SK-N-SH treated with all-trans-retinoic acid at 6 μM for 48 hours (cell line): ENCODE data around the gene OR6C6.
"Not testable (repeated sequence)": the region's sequence is repeated elsewhere in the genome, so short reads cannot be mapped to it uniquely, and the experiment has no call there.

Experiments used
- ATAC-seq: fragments of 200-7000 bp; cut with Tn5 transposase; 3 replicates; pipeline ENCODE4 v1.9.1; 2020; ENCODE audit warnings: mild to moderate bottlenecking, moderate library complexity
- ARNTL ChIP-seq: fragments of 450-650 bp; formaldehyde crosslinking; IDR thresholded peaks from 2 replicates; pipeline ENCODE4 v1.5.0; 2020; ENCODE audit warnings: low read depth, mild to moderate bottlenecking, moderate library complexity, borderline replicate concordance
- BACH2 ChIP-seq: fragments of 250-450 bp; sonication (Bioruptor Pico); IDR thresholded peaks from 2 replicates; pipeline ENCODE4 v1.9.0; 2021; ENCODE audit warnings: mild to moderate bottlenecking, borderline replicate concordance
- CSDC2 ChIP-seq: fragments of 250-450 bp; sonication (Bioruptor Pico); IDR thresholded peaks from 2 replicates; pipeline ENCODE4 v1.5.0; 2020; ENCODE audit warnings: mild to moderate bottlenecking, moderate library complexity
- ESRRG ChIP-seq: fragments of 250-450 bp; sonication (Bioruptor Pico); IDR thresholded peaks from 2 replicates; pipeline ENCODE4 v1.6.1; 2021; ENCODE audit warnings: mild to moderate bottlenecking
- GLIS3 ChIP-seq: fragments of 250-450 bp; sonication (Bioruptor Pico); IDR thresholded peaks from 2 replicates; pipeline ENCODE4 v1.5.0; 2020; ENCODE audit warnings: mild to moderate bottlenecking, moderate library complexity
- ISL1 ChIP-seq: fragments of 250-450 bp; sonication (Bioruptor Pico); IDR thresholded peaks from 2 replicates; pipeline ENCODE4 v2.1.2; 2022; ENCODE audit warnings: mild to moderate bottlenecking, moderate library complexity
- OSR1 ChIP-seq: fragments of 250-450 bp; sonication (Bioruptor Pico); IDR thresholded peaks from 2 replicates; pipeline ENCODE4 v1.8.0; 2022; ENCODE audit warnings: moderate library complexity, mild to moderate bottlenecking, inconsistent platforms
- POU6F1 ChIP-seq: fragments of 250-450 bp; sonication (Bioruptor Pico); IDR thresholded peaks from 2 replicates; pipeline ENCODE4 v1.8.0; 2021; ENCODE audit warnings: low read depth, mild to moderate bottlenecking, moderate library complexity, borderline replicate concordance
- PPARA ChIP-seq: fragments of 250-450 bp; sonication (Bioruptor Pico); IDR thresholded peaks from 2 replicates; pipeline ENCODE4 v1.5.0; 2020; ENCODE audit warnings: mild to moderate bottlenecking, borderline replicate concordance
- RARB ChIP-seq: fragments of 250-450 bp; sonication (Bioruptor Pico); IDR thresholded peaks from 2 replicates; pipeline ENCODE4 v1.8.0; 2021; ENCODE audit warnings: mild to moderate bottlenecking, moderate library complexity
- SNAI2 ChIP-seq: fragments of 250-450 bp; sonication (Bioruptor Pico); IDR thresholded peaks from 2 replicates; pipeline ENCODE4 v1.5.0; 2020; ENCODE audit warnings: mild to moderate bottlenecking, moderate library complexity
- TCF4 ChIP-seq: fragments of 250-450 bp; sonication (Bioruptor Pico); IDR thresholded peaks from 2 replicates; pipeline ENCODE4 v1.8.0; 2021; ENCODE audit warnings: mild to moderate bottlenecking, moderate library complexity, borderline replicate concordance
- TOX ChIP-seq: fragments of 250-450 bp; sonication (Bioruptor Pico); IDR thresholded peaks from 2 replicates; pipeline ENCODE4 v1.8.0; 2021; ENCODE audit warnings: mild to moderate bottlenecking, moderate library complexity, borderline replicate concordance
- ZC3H10 ChIP-seq: fragments of 250-450 bp; sonication (Bioruptor Pico); IDR thresholded peaks from 2 replicates; pipeline ENCODE4 v1.5.1; 2021; ENCODE audit warnings: mild to moderate bottlenecking, moderate library complexity
- ZFP3 ChIP-seq: fragments of 250-450 bp; sonication (Bioruptor Pico); IDR thresholded peaks from 2 replicates; pipeline ENCODE4 v1.5.0; 2020; ENCODE audit warnings: mild to moderate bottlenecking, moderate library complexity
- ZFP30 ChIP-seq: fragments of 450-650 bp; formaldehyde crosslinking; IDR thresholded peaks from 2 replicates; pipeline ENCODE4 v1.5.0; 2022; ENCODE audit warnings: mild to moderate bottlenecking, moderate library complexity
- ZNF565 ChIP-seq: fragments of 450-650 bp; formaldehyde crosslinking; conservative IDR thresholded peaks from 2 replicates; pipeline ENCODE4 v1.5.0; 2020; ENCODE audit warnings: low read depth, mild to moderate bottlenecking, moderate library complexity
- ZNF8 ChIP-seq: fragments of 450-650 bp; formaldehyde crosslinking; IDR thresholded peaks from 2 replicates; pipeline ENCODE4 v1.5.0; 2020; ENCODE audit warnings: mild to moderate bottlenecking, moderate library complexity
- TF ChIP-seq, protein P1 (sequence below): fragments of 250-450 bp; sonication (Bioruptor Pico); IDR thresholded peaks from 2 replicates; pipeline ENCODE4 v1.8.0; 2020; ENCODE audit warnings: mild to moderate bottlenecking, moderate library complexity, borderline replicate concordance
- TF ChIP-seq, protein P2 (sequence below): fragments of 250-450 bp; sonication (Bioruptor Pico); IDR thresholded peaks from 2 replicates; pipeline ENCODE4 v1.5.0; 2020; ENCODE audit warnings: mild to moderate bottlenecking, moderate library complexity
- TF ChIP-seq, protein P3 (sequence below): fragments of 250-450 bp; sonication (Bioruptor Pico); IDR thresholded peaks from 2 replicates; pipeline ENCODE4 v1.5.1; 2020; ENCODE audit warnings: low read depth, mild to moderate bottlenecking, moderate library complexity

OR6C6 gene

DNA sequence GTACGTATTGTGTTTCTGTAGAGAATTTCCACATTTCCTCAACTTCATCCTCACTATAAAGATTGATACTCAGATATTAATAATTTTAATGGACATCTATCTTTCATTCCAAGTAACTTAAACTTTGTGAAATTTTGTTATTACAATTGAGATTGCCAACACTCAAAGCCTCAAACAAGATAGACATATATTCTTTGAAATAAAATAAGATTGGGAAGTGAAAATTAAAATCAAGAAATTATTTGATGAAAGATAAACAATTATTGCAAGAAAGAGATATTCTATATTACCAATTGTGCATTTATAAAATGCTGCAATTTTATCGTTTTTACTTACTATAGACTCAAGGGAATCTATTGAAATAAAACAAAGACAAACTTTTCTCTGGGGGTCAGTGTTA lies at the start of gene OR6C6:
Gene OR6C6, minus strand, starts transcription at position 101 of the 400 bp plus-strand sequence. CDS start 1,337 bp downstream, outside the sequence.
- no peak for ATAC-seq

GRCh38 chr12:55336002-55336401 lies 39.6 kb upstream of the OR6C6 start:
- TF ChIP-seq RARB (no peak), POU6F1 (CRISPR knock-in tag) (no peak), ZNF8 (CRISPR knock-in tag) (no peak), ISL1 (CRISPR knock-in tag) (no peak), ESRRG (no peak), ZFP3 (CRISPR knock-in tag) (no peak), GLIS3 (CRISPR knock-in tag) (no peak), OSR1 (CRISPR knock-in tag) (no peak), ARNTL (CRISPR knock-in tag) (no peak), SNAI2 (CRISPR knock-in tag) (no peak), PPARA (CRISPR knock-in tag) (no peak), ZFP30 (CRISPR knock-in tag) (no peak), TCF4 (CRISPR knock-in tag) (no peak), ZC3H10 (CRISPR knock-in tag) (no peak), TOX (CRISPR knock-in tag) (no peak), ZNF565 (CRISPR knock-in tag) (no peak)
- TF ChIP-seq, protein P1, sequence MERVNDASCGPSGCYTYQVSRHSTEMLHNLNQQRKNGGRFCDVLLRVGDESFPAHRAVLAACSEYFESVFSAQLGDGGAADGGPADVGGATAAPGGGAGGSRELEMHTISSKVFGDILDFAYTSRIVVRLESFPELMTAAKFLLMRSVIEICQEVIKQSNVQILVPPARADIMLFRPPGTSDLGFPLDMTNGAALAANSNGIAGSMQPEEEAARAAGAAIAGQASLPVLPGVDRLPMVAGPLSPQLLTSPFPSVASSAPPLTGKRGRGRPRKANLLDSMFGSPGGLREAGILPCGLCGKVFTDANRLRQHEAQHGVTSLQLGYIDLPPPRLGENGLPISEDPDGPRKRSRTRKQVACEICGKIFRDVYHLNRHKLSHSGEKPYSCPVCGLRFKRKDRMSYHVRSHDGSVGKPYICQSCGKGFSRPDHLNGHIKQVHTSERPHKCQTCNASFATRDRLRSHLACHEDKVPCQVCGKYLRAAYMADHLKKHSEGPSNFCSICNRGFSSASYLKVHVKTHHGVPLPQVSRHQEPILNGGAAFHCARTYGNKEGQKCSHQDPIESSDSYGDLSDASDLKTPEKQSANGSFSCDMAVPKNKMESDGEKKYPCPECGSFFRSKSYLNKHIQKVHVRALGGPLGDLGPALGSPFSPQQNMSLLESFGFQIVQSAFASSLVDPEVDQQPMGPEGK (CRISPR knock-in tag): no peak
- TF ChIP-seq, protein P2, sequence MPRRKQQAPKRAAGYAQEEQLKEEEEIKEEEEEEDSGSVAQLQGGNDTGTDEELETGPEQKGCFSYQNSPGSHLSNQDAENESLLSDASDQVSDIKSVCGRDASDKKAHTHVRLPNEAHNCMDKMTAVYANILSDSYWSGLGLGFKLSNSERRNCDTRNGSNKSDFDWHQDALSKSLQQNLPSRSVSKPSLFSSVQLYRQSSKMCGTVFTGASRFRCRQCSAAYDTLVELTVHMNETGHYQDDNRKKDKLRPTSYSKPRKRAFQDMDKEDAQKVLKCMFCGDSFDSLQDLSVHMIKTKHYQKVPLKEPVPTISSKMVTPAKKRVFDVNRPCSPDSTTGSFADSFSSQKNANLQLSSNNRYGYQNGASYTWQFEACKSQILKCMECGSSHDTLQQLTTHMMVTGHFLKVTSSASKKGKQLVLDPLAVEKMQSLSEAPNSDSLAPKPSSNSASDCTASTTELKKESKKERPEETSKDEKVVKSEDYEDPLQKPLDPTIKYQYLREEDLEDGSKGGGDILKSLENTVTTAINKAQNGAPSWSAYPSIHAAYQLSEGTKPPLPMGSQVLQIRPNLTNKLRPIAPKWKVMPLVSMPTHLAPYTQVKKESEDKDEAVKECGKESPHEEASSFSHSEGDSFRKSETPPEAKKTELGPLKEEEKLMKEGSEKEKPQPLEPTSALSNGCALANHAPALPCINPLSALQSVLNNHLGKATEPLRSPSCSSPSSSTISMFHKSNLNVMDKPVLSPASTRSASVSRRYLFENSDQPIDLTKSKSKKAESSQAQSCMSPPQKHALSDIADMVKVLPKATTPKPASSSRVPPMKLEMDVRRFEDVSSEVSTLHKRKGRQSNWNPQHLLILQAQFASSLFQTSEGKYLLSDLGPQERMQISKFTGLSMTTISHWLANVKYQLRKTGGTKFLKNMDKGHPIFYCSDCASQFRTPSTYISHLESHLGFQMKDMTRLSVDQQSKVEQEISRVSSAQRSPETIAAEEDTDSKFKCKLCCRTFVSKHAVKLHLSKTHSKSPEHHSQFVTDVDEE (CRISPR knock-in tag): no peak
- ATAC-seq: no peak

More for the DNA sequence above, at the start of gene OR6C6:
- TF ChIP-seq OSR1 (CRISPR knock-in tag) (no peak), ZFP30 (CRISPR knock-in tag) (no peak), SNAI2 (CRISPR knock-in tag) (no peak), ZNF8 (CRISPR knock-in tag) (no peak), ZC3H10 (CRISPR knock-in tag) (no peak), TOX (CRISPR knock-in tag) (no peak)
- TF ChIP-seq, protein P1 (CRISPR knock-in tag): no peak
- TF ChIP-seq, protein P3, sequence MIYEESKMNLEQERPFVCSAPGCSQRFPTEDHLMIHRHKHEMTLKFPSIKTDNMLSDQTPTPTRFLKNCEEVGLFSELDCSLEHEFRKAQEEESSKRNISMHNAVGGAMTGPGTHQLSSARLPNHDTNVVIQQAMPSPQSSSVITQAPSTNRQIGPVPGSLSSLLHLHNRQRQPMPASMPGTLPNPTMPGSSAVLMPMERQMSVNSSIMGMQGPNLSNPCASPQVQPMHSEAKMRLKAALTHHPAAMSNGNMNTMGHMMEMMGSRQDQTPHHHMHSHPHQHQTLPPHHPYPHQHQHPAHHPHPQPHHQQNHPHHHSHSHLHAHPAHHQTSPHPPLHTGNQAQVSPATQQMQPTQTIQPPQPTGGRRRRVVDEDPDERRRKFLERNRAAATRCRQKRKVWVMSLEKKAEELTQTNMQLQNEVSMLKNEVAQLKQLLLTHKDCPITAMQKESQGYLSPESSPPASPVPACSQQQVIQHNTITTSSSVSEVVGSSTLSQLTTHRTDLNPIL (CRISPR knock-in tag): no peak

GRCh38 chr12:55330446-55330845 lies 34.1 kb upstream of the OR6C6 start, which contains the start of gene OR6C3:
OR6C3 (plus strand) TSS chr12:55330746; CDS start chr12:55331701, 955 bp downstream.
- TF ChIP-seq, protein P1 (CRISPR knock-in tag): no peak
- TF ChIP-seq CSDC2 (no peak), BACH2 (no peak), ESRRG (no peak)
- TF ChIP-seq, protein P2 (CRISPR knock-in tag): no peak
- ATAC-seq: no peak

DNA sequence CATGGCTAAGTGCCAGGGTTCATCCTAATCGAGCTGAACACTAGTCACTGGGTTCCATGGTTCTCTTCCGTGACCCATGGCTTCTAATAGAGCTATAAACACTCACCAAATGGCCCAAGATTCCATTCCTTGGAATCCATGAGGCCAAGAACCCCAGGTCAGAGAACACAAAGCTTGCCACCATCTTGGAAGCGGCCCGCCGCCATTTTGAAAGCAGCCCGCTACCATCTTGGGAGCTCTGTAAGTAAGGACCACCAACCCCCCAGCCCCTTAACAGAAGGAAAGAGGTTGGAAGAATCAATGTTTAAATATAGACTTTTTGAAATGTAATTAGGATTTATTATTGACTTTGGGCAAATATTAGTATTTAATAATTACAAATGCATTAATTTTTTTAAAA lies 29.4 kb upstream of the OR6C6 start:
- ATAC-seq: not testable (repeated sequence)
